BJ (cell line): ENCODE results near the gene KIF1B. TPM values are rescaled to one million over a fixed set of nuclear protein-coding genes. Genes with fewer than 3 reads are reported as not detected.

Experiments used
- CTCF ChIA-PET: fragments of 350-600 bp; formaldehyde crosslinking; extraction: SDS; loops from one replicate; lab custom pipeline; 2021; ENCODE audit warnings: antibody characterized with exemption, inconsistent platforms; lab: Yijun Ruan, JAX
- POLR2A ChIA-PET: fragments of 300-600 bp; sonication (Branson Sonifier 250); formaldehyde crosslinking; extraction: SDS; loops from one replicate; lab custom pipeline; 2021; ENCODE audit warnings: antibody characterized with exemption; lab: Charles Lee
- DNase-seq: peaks from one replicate; pipeline ENCODE4 v3.0.0-alpha.2; 2011; ENCODE audit warnings: low read depth
- H3K27me3 ChIP-seq: 2 replicates; pipeline ENCODE4 v1.6.0; 2011; ENCODE audit warnings: low read length; ENCODE audit not compliant: control insufficient read depth, insufficient read depth
- H3K36me3 ChIP-seq: 2 replicates; pipeline ENCODE4 v1.5.1; 2011; ENCODE audit warnings: low read length; ENCODE audit not compliant: control insufficient read depth, insufficient read depth
- H3K4me3 ChIP-seq: 2 replicates; pipeline ENCODE4 v1.5.1; 2011; ENCODE audit warnings: low read depth, mild to moderate bottlenecking, control low read depth, low read length
- polyA plus RNA-seq: library from polyadenylated mRNA; depleted of rRNA; stranded (reverse); fragments of >200 nt; gene quantifications from 2 replicates; pipeline ENCODE4 v1.2.3, GENCODE V29; 2011
- TF ChIP-seq, protein P1 (sequence below): IDR thresholded peaks from 2 replicates; pipeline ENCODE4 v1.5.1; 2011; ENCODE audit warnings: low read depth, mild to moderate bottlenecking, control low read depth, inconsistent platforms, low read length, moderate library complexity; ENCODE audit not compliant: insufficient read depth

Gene KIF1B
- polyA plus RNA-seq, 1 experiment, result 11.8 TPM

DNA sequence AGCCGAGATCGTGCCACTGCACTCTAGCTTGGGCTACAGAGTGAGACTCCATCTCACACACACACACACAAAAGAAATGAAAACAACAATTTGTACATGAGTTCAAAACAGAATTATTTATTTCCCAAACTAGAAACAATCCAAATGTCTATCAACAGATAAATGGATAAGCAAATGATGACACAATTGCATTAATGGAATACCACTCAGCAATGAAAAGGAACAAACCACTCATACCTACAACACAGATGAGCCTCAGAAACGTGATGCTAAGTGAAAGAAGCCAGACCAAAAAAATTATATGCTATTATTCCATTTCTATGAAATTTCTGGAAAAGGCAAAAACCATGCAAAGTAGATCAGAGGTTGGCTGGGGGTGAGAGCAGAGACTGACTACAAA, 186.5 kb downstream of the KIF1B start:
- TF ChIP-seq, protein P1, sequence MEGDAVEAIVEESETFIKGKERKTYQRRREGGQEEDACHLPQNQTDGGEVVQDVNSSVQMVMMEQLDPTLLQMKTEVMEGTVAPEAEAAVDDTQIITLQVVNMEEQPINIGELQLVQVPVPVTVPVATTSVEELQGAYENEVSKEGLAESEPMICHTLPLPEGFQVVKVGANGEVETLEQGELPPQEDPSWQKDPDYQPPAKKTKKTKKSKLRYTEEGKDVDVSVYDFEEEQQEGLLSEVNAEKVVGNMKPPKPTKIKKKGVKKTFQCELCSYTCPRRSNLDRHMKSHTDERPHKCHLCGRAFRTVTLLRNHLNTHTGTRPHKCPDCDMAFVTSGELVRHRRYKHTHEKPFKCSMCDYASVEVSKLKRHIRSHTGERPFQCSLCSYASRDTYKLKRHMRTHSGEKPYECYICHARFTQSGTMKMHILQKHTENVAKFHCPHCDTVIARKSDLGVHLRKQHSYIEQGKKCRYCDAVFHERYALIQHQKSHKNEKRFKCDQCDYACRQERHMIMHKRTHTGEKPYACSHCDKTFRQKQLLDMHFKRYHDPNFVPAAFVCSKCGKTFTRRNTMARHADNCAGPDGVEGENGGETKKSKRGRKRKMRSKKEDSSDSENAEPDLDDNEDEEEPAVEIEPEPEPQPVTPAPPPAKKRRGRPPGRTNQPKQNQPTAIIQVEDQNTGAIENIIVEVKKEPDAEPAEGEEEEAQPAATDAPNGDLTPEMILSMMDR, result no peak

DNA sequence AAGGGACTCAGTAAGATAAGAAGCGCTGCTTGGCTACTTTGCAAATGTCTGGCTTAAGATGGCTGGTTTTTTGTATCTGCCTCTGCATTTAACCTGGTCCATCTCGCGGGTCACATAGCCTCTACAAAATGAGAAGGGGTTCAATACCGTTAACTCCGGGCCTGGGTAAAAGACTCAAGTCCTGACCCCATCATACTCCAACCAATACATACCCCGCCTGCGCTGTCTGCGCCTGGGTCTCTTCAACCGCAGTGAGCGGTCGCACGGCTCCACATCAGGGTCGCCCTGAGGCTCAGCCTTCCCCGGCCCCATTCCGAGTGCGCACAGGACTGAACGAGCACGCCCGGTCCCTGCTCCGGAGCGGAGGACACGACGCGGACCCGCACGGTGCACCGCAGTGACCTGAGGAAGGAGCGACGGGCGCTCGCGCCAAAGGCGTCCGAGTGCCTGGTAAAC, 187.9 kb downstream of the KIF1B start:
- POLR2A ChIA-PET, result interaction anchor here (1.0 to 2.7 kb wide), 2 partner anchors 11 to 45 kb away, joined by 4 to 9 read pairs; no protein-coding TSS in a partner anchor
- TF ChIP-seq, protein P1, result no peak
- no peaks in the 10 kb centered on the region for H3K36me3 ChIP-seq
- no peaks in the 10 kb centered on the region for H3K27me3 ChIP-seq
- no peak for DNase-seq
- CTCF ChIA-PET, result interaction anchor here (0.9 to 2.1 kb wide), 4 partner anchors 10 to 31 kb away, joined by 3 to 10 read pairs (median 5); no protein-coding TSS in a partner anchor
- H3K4me3 ChIP-seq, result peak overlapping the region; percentile 78

More for the DNA sequence above, 186.5 kb downstream of the KIF1B start:
- DNase-seq, result no peak
- Histone ChIP-seq H3K4me3 (no peak overlapping the region), H3K36me3 (no peaks in the 10 kb centered on the region), H3K27me3 (no peaks in the 10 kb centered on the region)
- ChIA-PET POLR2A (no interaction called here), CTCF (interaction anchor here (1.9 kb wide), 1 partner anchor 9 kb away, joined by 10 read pairs; no protein-coding TSS in a partner anchor)

DNA sequence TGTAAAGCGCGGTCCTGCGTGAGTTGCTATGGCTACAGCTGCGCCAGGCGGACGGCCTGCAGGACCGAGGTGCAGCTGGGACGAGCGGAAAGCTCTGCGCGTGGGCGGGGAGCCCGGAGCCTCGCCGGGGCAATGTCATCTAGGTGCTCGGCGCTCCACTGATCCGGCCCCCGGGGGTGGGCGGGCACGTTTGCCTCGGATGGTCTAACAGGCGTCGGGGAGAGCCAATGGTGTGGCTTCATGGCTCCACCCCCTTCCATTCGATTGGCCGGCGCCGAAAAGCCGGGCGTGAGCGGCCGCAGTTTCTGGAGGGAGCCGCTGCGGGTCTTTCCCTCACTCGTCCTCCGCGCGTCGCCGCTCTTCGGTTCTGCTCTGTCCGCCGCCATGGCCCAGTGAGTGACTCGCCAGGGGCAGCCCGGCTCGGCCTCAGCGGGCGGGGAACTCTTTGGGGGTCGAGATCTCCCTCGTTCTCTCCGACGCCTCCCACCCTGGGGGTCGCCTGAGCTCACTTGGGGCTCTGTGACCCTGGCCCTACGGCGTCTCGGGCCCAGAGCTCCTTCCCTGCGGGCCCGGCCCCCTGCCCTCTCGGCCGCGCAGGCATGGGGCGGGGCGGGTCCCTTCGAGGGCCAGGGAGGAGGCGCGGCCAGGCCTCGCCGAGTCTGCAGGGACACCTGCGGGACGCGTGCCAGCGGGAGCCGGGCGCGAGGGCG, 188.5 kb downstream of the KIF1B start, which contains the start of gene PGD:
PGD (plus strand) TSS at position 331 of the 710 bp plus-strand sequence; CDS start at position 385, 54 bp downstream.
- Histone ChIP-seq H3K27me3 (no peaks in the 10 kb centered on the region), H3K36me3 (no peaks in the 10 kb centered on the region), H3K4me3 (peak within 1 kb of the TSS; percentile 78)
- TF ChIP-seq, protein P1, result peak; percentile 20; the same call in 1 of the 2 replicates
- POLR2A ChIA-PET, result interaction anchor here (1.0 to 2.7 kb wide), 2 partner anchors 11 to 46 kb away, joined by 4 to 9 read pairs; no protein-coding TSS in a partner anchor
- CTCF ChIA-PET, result interaction anchor here (0.9 to 2.1 kb wide), 8 partner anchors 11 to 95 kb away, joined by 3 to 10 read pairs (median 5); partner anchors contain the start of gene CENPS
- DNase-seq, result peak; percentile 83

DNA sequence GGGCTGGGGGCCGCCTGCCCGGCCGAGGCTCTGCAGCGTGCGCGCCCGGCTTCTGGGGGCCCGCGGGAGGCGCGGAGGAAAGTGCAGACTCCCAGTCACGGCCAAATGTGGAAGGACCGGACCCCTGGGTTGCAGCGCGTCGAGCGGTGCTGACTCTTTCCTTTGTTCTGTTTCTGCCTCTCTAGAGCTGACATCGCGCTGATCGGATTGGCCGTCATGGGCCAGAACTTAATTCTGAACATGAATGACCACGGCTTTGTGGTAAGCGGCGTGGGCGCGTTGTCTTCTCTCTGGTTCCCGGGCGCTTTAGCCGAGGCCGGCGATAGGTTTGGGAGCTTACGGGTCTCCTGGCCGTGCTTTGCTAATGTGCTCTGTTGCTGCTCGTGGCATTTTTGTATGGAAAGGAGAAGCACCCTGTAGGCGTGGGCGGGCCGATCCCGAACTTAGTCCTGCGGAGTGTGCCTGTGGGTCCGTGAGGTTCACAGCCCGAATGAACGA, 189.1 kb downstream of the KIF1B start:
- ChIA-PET CTCF (interaction anchor here (1.0 to 2.1 kb wide), 8 partner anchors 12 to 189 kb away, joined by 3 to 10 read pairs (median 5); partner anchors contain the start of genes CENPS and KIF1B), POLR2A (interaction anchor here (2.7 kb wide), 1 partner anchor 12 kb away, joined by 9 read pairs; no protein-coding TSS in a partner anchor)
- DNase-seq, result no peak
- peak overlapping the region; percentile 78 for H3K4me3 ChIP-seq
- peaks cover 2% of the 10 kb centered on the region; the same call in 1 of the 2 replicates for H3K36me3 ChIP-seq
- TF ChIP-seq, protein P1, result no peak
- H3K27me3 ChIP-seq, result no peaks in the 10 kb centered on the region
